Endothelial cell of hepatic sinusoid (primary cell): ENCODE results near the gene MTHFSD.

Source experiments
- in situ Hi-C: cut with HindIII; loops from 2 replicates; pipeline ENCODE4 v1.10.0; 2017; ENCODE audit warnings: low sequenced_read_pairs

Gene MTHFSD

GRCh38 chr16:86494565-86495356, 60.3 kb downstream of the MTHFSD start:
- in situ Hi-C loops = no loop called here

DNA sequence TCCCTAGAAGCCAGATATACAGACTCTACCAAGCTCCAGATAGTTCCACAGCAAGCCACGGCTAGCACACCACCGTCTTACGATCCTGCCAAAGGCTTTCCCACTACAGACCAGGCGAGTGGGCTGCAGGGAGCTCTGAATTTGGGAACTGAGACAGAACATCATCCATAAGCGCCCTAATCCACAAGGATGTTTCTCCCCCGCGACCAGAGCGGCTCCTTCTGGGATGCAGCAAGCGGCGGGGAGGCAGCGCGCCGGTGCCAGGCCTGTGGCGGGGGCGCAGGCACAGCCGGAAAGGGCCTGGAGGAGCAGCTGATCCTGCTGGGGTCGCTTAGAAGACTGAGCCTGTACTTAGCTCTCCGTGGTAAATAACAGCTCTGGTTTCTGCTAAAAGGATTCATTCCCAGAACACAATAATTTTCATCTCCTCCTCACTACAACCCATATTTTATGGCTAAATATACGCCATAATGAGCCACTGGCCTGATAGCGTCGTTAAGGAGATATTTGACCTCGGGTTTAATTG, 60.9 kb downstream of the MTHFSD start:
- in situ Hi-C loops = no loop called here

GRCh38 chr16:86492961-86493629, 61.9 kb downstream of the MTHFSD start:
- in situ Hi-C loops = no loop called here

DNA sequence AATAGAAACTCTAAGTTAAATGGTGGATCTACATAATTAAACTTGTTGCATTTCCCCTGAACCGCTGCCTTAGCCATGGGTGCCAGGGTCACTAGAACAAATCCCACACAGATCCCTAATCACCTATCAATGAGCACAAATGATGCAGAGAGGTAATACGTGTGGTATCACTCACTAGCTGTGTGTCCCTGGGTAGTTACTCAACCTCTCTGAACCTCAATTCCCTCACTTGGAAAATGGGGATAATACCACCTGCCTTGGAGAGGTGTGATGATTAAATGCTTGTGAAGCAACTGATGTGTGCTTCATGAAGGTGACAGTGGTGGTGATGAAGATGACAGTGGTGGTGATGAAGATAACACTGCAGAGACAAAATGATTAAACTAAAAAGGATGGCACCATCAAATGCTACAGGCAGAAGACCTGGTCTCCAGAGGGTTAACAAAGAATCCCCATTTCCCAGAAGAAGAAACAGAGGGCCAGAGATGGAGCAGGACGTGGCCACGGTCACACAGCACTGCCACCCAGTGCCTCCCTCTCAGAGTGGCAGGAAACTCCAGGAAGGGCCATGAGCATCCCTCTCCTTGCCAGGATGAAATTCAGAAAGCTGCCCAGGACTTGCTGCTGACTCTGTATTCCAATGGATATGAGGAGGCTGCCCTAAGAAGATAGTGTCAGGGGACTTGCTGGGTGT, 62.6 kb downstream of the MTHFSD start:
- in situ Hi-C loops = no loop called here

DNA sequence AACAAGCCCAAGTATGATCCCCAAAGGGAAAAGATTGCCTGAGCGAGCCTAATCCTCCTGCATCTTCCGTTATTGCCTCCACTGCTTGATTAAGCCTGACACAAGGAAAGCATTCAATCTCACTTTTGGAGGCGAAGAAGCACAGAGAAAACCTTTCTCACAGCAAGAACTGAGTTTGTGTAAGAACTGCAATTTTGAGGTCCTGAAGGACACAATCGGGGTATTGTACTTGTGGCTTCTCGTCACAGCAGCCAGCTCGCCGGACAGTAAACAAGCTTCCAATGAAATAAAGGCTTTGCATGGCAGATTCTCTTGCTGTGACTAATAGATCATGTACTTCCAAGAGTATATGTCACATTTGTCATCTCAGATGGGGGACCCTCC, 63.4 kb downstream of the MTHFSD start:
- in situ Hi-C loops = no loop called here

- in situ Hi-C loops = no loop called here
Observed at GRCh38 chr16:86490859-86491639, 64.0 kb downstream of the MTHFSD start.

GRCh38 chr16:86485746-86486145, 69.3 kb downstream of the MTHFSD start:
- in situ Hi-C loops = no loop called here

- in situ Hi-C loops = no loop called here
Observed at GRCh38 chr16:86484240-86484639, 70.8 kb downstream of the MTHFSD start.

GRCh38 chr16:86481607-86482006, 73.4 kb downstream of the MTHFSD start:
- in situ Hi-C loops = no loop called here

DNA sequence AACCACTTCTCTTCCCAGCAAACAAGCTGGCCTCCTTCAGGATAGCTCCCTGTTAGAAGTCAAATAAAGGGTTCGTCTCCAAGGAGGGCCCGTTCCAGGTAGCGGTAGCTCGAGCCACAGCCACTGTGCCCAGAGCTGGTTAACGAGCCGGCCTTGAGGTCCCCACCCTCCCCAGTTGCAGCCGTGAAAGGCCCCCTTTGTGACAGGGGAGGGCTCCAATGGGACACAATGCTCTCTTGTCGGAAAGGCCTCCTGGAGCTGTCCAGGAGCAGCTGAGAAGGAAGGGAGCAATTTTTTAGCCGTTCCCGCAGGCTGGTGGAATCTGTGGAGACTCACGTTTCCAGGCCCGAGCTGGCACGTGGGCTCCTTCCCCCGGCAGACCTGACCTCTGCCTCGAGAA, 74.6 kb downstream of the MTHFSD start:
- in situ Hi-C loops = no loop called here
